ENCODE data around the gene GDI1. TPM values are rescaled to one million over a fixed set of nuclear protein-coding genes. Genes with fewer than 3 reads are reported as not detected.

Gene GDI1
- total and polyA plus RNA-seq, 2 of the 8 experiments (the other 6 are each of a cell fraction or from before 2014, with no cell fraction given) = 83.1 to 136 TPM

DNA sequence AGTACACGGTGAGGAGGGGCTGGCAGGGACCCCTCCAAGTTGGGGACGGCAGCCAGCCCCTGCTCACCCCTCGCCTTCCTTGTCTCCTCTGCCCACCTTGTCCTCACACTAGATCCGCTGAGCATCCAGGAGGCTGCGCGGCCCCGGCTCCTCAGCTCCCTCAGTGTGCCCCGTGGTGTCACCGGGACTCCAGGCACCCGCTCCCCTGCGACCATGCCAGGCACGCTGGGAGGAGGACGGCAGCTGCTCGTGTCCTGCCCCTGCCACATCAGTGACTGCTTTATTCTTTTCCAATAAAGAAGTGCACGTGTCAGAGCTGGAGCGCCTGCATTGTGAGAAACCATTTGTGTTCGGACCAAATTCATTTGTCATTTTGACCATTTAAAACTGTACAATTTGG is 13.4 kb downstream of the GDI1 start:
- CTCF ChIA-PET (ENCODE audit: partially characterized antibody) = interaction anchor here (1.0 kb wide), 1 partner anchor 32 kb away, joined by 3 read pairs; no protein-coding TSS in a partner anchor

More for the DNA sequence above, 13.4 kb downstream of the GDI1 start:
- Histone ChIP-seq H3K9me3 (ENCODE audit: insufficient read depth in 2 of 2, low read depth in 1 of 2, low read length in 1 of 2) (no peaks in the 10 kb centered on the region), H2BK20ac (ENCODE audit: low read length) (no peak overlapping the region), H3K79me2 (ENCODE audit: control insufficient read depth in 1 of 2, insufficient read depth in 2 of 2, low read length in 2 of 2) (no peaks in the 10 kb centered on the region; a peak in 1 of 4 replicates), H3K56ac (replicated peaks; ENCODE audit: insufficient read length, low read depth, low read length) (no peak overlapping the region), H3K4me1 (replicated peaks in 1 of 4; ENCODE audit: control insufficient read depth in 3 of 4, insufficient read depth in 4 of 4, low read length in 3 of 4) (no peaks in the 10 kb centered on the region), H2BK15ac (ENCODE audit: low read length) (no peak overlapping the region), H3K27ac (ENCODE audit: low read depth, low read length) (no peak overlapping the region), H3K4ac (replicated peaks; ENCODE audit: insufficient read length, low read depth, low read length) (no peak overlapping the region), H4K91ac (replicated peaks; ENCODE audit: insufficient read length, low read length) (no peak overlapping the region), H2BK120ac (replicated peaks; ENCODE audit: low read depth, low read length) (no peak overlapping the region), H3K4me2 (ENCODE audit: insufficient read depth in 1 of 2, low read depth in 2 of 2, low read length in 2 of 2) (no peak overlapping the region), H2AFZ (ENCODE audit: low read length) (no peak overlapping the region), H3K27me3 (replicated peaks in 1 of 4; ENCODE audit: control insufficient read depth in 3 of 4, extremely low read depth in 1 of 4, insufficient read depth in 3 of 4, low read length in 3 of 4) (no peaks in the 10 kb centered on the region), H3K36me3 (ENCODE audit: control insufficient read depth in 2 of 4, insufficient read depth in 4 of 4, low read length in 3 of 4) (peaks cover 0 to 17% (median 5%) of the 10 kb centered on the region in 4 experiments; a peak in 5 of 8 replicates), H3K9ac (replicated peaks in 1 of 4; ENCODE audit: extremely low read depth in 1 of 4, low read depth in 3 of 4, low read length in 3 of 4) (no peak overlapping the region), H2BK12ac (ENCODE audit: low read depth, low read length) (no peak overlapping the region), H2BK5ac (ENCODE audit: low read depth, low read length) (no peak overlapping the region), H3K14ac (ENCODE audit: insufficient read length) (no peak overlapping the region), H3K23ac (ENCODE audit: insufficient read length) (no peak overlapping the region), H3K79me1 (ENCODE audit: low read depth, low read length) (no peaks in the 10 kb centered on the region; the same call in 1 of the 2 replicates), H4K20me1 (replicated peaks in 1 of 2; ENCODE audit: control insufficient read depth in 1 of 2, insufficient read depth in 2 of 2, low read length in 2 of 2) (no peaks in the 10 kb centered on the region), H2AK5ac (ENCODE audit: low read depth, low read length) (no peak overlapping the region), H4K8ac (ENCODE audit: extremely low read depth, insufficient read depth, low read length) (no peak overlapping the region), H4K5ac (ENCODE audit: insufficient read length, low read depth, low read length) (no peak overlapping the region), H3K23me2 (ENCODE audit: low read depth, low read length) (no peaks in the 10 kb centered on the region), H3K18ac (ENCODE audit: extremely low read depth, low read length) (no peak overlapping the region), H3K4me3 (ENCODE audit: extremely low read depth in 1 of 4, insufficient read depth in 2 of 4, low read depth in 3 of 4, low read length in 4 of 4) (no peak overlapping the region)
- TF ChIP-seq GTF2F1 (IDR thresholded peaks at IDR 0.05; ENCODE audit: borderline replicate concordance, low read depth, low read length) = no peak
- 96% methylated on average over 11 of the region's 17 CpGs; no CpG with 5 or more reads in 1 of the 2 experiments for WGBS, 2 experiments (ENCODE audit: extremely low coverage in 1 of 2, insufficient coverage in 1 of 2, insufficient read length in 1 of 2, insufficient replicate concordance in 2 of 2, low coverage in 1 of 2, low lambda C conversion rate in 2 of 2, missing lambda C conversion rate in 1 of 2)
- no peak for DNase-seq (ENCODE audit: low read depth in 1 of 2, low spot score in 2 of 2)
- POLR2A ChIA-PET (ENCODE audit: partially characterized antibody) = no interaction called here
- no peak for FAIRE-seq

Measured in H1 (cell line).